Renal pelvis (tissue), 4 donors: ENCODE measurements around the gene ZAP70. TPM values are rescaled to one million over a fixed set of nuclear protein-coding genes. Genes with fewer than 3 reads are reported as not detected.

Experiments used
- DNase-seq: peaks from one replicate; pipeline ENCODE4 v3.0.0-alpha.2; 2013
- polyA plus RNA-seq, 3 donors: library from polyadenylated mRNA; unstranded; fragments of 120-200 nt; gene quantifications; one replicate each; pipeline ENCODE4 v1.2.1, GENCODE V29; 2013; ENCODE audit not compliant: insufficient read length in 3 of 3

ZAP70 gene
- polyA plus RNA-seq, 3 donors, result 2.4 to 3.3 (median 2.7) TPM

DNA sequence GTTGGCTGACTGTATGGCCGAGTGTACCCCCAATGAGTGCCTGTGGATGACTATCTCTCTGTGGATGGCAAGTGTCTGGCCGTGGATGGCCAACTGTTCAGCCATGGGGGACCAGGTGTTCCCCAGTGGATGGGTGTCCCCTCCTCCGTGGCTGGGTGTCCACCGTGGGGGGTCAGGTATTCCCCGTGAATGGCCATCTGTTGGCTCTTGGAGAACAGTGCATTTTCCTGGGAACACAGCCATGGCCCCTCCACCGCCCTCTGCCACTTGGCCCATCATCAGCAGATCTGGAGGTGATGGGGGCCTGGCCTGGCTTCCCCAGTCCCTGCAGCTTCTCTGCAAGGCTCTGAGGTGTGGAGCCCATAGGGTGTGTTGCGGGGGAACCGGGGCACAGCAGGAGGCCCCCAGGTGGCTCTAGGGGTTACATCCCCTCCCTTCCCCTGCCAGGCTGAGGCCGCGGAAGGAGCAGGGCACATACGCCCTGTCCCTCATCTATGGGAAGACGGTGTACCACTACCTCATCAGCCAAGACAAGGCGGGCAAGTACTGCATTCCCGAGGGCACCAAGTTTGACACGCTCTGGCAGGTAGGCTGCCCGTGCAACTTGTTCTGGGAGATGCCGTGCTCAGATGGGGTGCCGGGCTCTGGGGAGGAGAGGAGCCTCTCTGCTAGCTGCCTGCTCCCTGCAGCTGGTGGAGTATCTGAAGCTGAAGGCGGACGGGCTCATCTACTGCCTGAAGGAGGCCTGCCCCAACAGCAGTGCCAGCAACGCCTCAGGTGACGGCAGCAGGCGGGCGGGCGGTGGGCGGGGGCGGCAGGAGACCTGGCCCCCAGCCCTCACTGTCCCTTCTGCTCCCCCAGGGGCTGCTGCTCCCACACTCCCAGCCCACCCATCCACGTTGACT, 19.3 kb downstream of the ZAP70 start:
- DNase-seq, result no peak

DNA sequence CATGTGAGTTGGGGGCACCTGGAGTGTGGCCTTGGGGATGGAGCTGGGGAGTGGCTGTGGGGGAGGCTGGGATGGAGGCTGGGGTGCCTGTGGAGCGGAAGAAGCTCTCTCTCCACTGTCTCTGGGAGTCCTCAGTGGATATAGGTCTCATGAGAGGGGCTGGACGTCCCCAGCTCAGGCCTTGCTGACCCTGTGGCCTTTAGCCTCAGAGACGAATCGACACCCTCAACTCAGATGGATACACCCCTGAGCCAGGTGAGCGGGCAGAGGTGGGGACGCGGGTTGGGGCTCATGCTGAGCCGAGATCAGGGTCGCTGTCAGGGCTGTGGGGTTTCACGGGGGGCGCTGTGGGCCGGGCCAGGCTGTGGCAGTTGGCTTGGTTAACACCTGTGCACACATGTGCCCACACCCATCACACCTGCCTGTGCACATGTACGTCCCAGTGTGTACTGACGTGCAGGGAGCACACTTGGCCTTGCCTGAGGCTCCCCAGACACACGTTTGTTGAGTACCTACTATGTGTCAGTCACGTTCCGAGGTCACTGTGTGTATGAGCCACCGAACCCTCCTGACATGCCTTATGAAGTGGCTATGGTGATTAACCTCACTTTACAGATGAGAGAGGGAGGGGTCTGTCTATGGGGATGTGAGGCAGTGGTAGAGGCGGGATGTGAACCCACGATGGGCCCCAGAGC, 20.1 kb downstream of the ZAP70 start:
- no peak for DNase-seq

DNA sequence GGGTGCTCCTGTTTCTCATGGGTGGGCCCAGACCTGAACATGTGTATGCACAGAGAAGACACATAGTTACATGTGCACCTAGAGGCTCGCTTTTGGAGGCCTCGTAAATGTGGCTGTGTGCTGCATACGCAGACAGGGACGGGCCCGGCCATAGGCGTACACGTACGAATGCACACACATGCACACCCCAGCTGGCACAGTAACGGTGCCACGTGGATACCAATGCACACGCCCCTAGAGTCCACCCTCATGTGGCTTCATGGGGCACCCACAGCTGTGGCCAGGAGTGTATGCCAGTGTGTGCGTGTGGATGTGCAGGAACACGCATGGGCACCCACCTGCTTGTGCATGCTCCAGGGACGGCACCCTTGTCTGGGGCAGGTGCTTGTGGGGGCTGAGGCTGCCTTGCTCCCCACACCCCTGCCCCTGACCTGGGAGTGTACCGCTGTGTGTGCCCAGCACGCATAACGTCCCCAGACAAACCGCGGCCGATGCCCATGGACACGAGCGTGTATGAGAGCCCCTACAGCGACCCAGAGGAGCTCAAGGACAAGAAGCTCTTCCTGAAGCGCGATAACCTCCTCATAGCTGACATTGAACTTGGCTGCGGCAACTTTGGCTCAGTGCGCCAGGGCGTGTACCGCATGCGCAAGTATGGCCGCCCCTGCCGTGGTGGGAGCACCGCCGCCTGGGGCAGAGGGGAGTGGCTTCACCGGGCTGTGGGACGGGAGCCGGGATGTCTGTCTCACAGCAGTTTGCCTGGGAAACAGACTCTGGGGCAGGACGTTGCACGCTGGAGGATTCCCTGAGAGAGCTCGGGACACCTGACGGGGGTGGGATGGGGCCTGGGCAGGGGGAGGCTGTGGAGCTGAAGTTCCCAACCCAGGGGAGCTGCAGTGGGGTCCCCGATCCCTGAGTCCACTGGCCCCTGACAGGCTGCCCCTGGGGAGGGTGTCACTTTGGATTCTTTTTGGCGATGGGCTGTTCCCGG, 21.0 kb downstream of the ZAP70 start:
- no peak for DNase-seq

DNA sequence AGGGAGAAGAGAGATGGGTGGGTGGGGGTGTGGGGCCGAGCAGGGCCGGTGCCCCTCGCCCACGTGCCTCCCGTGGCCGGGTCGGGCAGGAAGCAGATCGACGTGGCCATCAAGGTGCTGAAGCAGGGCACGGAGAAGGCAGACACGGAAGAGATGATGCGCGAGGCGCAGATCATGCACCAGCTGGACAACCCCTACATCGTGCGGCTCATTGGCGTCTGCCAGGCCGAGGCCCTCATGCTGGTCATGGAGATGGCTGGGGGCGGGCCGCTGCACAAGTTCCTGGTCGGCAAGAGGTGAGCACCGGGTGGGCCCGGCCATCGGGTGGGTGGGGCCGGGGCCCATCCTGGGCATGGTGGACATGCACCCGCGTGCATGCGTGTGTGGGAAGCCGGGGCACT, 21.8 kb downstream of the ZAP70 start:
- no peak for DNase-seq

DNA sequence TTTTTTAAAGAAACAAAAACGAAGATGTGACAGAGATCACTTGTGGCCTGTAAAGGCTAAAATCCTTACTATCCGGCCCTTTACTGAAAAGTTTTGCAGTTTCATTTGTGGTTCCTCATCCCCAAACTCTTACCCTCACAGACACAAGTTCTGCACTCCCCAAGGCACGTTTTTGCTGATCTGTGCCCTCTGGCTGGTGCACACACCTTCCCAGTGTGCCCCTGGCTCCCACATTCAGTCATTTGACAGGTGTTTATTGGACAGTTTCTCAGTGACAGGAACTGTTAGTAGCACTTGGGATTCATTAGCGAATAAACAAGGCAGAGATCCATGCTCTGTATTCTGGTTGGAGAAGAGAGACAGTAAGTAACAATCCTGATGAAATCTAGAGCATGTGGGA, 22.8 kb downstream of the ZAP70 start:
- no peak for DNase-seq

DNA sequence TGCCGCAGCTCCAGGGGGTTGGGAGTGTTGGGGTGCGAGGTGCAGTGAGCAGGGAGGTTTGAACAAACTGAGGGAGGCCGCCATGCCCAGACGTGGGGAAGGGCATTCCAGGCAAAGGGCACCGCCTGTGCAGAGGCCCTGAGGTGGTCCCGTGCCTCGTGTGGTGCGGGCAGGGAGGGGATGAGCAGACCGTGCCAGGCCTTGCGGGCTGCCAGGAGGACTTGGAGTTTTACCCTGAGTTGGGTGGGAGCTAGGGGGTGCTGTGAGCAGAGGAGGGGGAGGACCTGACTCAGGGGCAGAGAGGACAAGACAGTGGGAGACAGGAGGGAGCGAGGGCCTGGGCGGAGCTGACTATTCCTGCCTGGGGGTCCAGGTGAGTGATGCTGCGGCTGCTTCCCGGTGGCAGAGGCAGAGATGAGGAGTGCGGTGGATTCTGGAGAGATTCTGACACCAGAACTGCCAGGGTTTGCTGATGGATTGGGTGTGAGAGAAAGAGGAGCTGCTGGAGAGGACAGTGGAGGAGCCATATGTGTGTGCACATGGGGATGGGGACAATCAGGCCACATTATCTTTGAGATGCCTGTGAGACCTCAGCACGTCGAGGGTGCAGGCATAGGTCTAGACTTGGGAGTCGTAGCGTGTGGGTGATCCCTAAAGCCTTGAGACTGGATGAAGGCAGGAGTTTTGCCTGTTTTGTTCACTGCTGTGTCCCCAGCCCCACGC, 23.4 kb downstream of the ZAP70 start:
- no peak for DNase-seq

DNA sequence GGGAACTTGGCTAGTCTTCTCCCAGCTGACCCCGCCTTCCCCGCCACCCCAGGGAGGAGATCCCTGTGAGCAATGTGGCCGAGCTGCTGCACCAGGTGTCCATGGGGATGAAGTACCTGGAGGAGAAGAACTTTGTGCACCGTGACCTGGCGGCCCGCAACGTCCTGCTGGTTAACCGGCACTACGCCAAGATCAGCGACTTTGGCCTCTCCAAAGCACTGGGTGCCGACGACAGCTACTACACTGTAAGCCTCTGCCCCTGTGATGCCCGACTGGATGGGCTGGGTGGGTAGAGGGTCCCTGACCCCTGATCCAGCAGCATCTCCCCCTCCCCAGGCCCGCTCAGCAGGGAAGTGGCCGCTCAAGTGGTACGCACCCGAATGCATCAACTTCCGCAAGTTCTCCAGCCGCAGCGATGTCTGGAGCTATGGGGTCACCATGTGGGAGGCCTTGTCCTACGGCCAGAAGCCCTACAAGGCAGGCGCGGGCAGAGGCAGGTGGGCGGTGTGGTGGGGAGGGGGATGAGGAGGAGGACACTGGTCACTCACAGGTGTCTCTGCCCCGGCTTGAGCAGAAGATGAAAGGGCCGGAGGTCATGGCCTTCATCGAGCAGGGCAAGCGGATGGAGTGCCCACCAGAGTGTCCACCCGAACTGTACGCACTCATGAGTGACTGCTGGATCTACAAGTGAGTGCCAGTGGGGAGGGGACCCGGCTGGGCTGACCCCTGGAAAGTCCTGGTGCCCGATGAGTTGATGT, 24.2 kb downstream of the ZAP70 start:
- no peak for DNase-seq

DNA sequence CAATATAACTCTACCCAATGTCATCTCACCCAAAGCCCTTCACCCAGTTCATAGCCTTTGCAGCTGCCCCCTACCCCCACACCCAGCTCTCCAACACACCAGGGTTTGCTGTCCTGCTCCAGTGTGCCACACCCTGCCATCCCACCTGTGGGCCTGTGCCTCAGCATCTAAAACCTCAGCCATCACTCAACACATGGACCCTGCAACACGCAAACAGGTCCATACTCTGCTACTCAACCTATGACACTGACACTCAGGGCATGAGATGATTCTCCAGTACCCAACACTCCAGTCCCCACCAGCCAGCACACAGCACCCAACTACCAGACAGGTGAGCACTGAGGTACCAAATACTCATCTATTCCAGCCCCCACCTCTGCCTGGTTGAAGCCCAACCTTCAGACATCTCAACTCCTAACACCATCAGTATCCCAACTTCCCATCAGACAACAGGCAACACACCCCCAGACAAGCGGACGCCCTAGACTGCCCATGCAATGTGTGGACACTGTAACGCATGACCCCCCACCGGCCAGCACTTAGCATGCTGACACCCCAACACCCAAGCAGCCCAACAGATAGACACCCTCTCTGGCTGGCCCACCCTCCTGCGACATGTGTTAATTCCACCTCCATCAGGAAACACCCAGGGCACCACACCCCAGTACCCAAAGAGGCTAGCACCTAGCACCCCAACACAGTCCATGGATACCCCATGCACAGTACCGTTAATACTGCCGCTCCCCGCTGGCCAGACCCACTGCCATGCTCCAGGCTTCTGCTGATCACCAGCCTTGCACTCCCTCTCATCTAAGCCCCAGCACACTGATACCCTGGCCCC, 25.0 kb downstream of the ZAP70 start:
- no peak for DNase-seq

DNA sequence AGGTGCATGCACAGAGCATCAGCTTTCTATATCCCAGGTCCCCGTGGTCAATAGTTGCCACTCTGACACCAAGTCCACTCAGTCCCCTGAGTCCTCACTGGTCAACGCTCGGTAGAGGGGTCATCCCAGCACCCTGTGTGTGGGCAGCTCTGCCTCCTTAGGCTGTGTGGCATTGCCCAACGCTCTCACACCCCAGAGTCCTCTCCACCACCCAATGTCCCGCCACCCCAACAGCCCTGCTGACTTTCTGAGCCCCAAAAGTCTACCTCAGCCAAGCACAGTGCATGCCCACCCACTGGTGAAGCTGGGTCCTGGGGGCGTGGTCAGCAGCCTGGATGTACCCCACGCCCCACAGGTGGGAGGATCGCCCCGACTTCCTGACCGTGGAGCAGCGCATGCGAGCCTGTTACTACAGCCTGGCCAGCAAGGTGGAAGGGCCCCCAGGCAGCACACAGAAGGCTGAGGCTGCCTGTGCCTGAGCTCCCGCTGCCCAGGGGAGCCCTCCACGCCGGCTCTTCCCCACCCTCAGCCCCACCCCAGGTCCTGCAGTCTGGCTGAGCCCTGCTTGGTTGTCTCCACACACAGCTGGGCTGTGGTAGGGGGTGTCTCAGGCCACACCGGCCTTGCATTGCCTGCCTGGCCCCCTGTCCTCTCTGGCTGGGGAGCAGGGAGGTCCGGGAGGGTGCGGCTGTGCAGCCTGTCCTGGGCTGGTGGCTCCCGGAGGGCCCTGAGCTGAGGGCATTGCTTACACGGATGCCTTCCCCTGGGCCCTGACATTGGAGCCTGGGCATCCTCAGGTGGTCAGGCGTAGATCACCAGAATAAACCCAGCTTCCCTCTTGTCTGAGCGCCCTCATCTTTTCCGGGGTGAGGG, 25.9 kb downstream of the ZAP70 start:
- no peak for DNase-seq

DNA sequence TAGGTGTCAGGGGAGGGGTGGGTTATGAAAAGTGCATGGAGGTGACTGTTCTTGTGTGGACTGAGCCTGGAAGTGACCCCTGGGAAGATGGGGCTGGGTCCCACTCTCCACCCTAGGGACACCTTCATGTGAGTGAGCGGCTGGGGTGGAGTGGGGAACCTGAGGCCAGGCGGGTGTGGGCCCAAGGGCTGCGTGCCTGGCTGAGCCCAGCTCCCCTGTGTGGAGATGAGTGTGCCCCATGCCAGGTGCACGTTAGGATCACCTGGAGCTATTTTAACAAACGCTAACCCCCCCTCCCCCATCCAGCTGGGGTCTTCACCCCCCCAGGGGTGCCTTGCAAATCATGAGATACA, 26.5 kb downstream of the ZAP70 start:
- DNase-seq, result no peak

DNA sequence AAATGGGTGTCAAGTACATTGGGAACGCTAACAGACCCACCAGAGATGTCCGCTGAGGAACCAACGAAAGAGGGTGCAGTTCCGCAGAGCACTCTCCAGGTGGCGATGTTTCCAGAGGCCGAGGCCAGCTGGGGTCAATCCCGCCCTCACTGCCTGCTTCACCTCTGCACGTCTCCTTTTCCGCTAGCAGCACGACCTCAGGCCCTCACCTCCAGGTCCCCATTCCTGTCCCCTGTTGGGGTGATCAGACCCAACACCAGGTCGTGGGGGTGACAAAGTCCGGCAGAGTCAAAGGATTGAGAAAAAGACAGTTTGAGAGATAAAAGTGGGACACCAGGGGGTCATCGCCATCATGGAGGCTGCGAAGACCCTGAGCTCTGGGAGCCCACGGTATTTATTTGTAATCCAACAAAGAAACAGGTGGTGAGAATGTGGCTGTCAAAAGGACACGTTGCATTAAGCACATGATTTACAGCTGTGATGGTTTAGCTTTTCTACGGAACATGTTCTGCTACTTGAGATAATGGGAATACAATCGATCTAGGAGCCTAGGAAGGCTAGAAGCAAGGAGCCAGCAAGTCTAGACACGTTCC, 27.3 kb downstream of the ZAP70 start:
- no peak for DNase-seq

DNA sequence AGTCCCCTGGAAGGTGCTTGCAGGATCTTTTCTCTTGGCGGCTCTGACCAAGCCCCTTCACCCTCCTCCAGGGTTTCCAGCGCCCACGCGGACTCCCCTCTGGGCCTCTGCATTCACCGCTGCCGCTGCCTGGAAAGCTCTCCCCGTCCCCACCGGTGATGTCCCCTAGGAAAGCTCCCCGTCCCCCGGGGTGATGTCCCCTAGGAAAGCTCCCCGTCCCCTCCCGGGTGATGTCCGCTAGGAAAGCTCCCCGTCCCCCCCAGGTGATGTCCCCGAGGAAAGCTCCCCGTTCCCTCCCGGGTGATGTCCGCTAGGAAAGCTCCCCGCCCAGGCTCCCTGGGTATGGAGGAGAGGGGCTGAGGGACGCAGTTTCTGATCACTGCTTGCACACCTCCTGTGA, 27.9 kb downstream of the ZAP70 start:
- no peak for DNase-seq

DNA sequence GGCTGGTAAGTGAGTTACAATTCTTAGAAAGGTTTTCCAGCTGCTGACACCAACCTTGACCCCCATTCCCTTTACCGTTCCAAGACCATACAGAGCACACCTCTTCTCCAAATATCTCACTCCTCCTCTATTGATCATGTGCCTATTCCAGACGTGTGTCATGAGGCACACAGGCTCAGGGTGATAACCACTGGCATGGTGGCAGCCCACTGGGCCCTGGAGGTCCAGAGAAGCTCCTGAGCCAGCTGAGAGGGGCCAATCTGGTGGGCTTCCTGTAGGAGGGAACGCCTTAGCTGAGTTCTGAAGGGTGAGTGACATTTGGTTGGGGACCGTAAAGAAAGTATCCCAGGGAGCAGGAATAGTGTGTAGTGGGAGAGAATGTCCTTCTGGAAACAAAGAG, 28.3 kb downstream of the ZAP70 start:
- DNase-seq, result no peak

DNA sequence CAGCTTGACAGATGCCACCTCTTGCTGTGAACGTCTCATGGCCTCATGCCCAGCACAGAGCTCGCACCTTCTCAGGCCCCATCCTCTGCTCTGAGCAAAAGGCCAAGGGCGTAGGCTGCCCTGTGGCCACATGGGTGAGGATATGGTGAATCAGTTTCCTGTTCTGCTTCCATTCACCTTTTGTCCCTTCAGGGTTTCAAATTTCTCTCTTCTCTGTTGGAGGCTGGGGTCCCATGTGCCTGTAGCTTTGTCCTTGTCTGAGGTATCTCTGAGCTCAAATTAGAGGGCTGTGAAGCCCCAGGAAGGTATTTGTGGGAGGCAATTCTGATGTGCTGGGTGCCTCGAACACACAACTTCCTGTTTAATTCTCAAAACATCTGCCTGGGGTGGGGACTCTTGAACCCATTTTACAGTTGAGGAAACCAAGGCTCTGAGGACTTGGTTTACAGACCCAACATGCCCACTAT, 29.0 kb downstream of the ZAP70 start:
- DNase-seq, result no peak

DNA sequence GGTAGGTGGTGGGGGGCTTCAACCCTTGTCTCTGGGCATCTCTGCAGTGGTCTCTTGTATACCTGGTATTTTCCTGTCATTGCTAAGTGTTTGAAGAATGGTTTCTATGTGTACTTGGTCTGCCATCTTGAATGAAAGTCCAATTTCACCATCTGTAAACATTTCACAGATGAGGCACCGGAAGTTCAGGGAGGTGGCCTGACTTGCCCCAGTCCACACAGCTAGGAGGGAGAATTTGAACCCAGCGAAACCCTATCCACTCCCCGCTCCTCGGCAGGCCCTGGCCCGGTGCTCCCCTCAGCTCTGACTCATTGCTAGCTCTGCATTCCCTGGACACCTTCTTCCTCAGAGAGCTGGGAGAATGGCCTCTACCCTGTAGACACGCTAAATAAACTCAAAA, 30.5 kb downstream of the ZAP70 start:
- DNase-seq, result no peak

DNA sequence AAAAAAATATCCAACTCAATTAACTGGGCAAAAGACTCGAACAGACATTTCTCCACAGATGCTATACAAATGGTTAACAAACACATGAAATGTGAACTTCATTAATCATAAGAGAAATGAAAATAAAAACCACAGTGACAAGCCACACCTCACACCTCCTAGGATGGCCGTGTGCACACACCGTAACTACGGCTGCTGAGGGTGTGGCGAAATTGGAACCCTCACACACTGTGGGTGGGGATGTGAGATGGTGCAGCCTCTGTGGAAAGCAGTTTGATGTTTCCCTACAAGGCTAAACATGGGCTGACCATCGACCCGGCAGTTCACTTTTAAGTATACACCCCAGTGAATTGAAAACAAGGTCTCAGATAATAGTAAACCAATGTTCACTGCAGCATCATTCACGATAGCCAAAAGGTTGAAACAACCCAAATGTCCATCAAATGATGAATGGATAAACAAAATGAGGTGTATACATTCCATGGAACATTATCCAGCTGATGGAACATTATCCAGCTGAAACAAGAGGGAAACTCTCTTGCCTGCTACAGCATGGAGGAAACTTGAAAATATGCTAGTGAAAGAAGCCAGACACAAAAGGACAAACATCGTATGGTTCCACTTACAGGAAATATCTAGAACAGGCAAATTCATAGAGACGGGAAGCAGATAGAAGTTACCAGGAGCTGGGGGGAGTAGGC, 32.2 kb downstream of the ZAP70 start:
- no peak for DNase-seq

DNA sequence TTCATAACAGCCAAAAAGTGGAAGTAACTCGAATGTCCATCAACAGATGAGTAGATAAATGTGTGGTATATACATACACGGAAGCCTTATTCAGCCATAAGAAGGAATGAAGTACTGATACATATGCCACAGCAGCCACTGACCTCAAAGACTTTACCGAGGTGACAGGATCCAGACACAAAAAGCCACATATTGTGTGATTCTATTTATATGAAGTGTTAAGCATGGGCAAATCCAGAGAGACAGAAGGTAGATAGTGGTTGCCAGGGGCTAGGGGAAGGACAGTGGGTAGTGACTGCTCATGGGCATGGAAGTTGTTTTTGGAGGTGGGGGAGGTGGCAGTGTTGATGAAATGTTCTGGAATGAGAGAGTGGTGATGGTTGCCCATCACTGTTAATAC, 33.9 kb downstream of the ZAP70 start:
- DNase-seq, result no peak

DNA sequence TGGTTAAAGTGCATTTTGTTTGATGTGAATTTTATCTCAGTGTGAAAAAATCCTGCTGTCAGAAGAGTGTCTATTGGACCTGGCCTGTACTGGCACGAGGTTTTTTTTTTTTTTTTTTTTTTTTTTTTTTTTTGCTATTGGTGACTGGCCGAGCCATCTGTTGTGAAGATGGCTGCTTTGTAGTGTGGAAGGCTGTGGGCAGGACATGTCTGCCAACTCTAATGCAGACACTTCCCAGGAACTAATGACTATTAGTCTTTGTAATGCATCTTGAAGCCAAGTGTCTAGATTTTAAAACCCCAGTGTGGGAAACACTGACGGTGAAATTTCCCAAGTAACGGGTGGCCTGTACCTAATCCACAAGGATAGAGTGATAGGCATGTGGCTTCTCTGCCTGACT, 34.3 kb downstream of the ZAP70 start:
- no peak for DNase-seq
